Neutrophil (primary cell): ENCODE results near the gene GCM1.

Source experiments
- H3K27ac ChIP-seq: fragments of 200-600 bp; sonication (generic); 2 replicates; pipeline ENCODE4 v1.5.1; 2016; ENCODE audit warnings: mild to moderate bottlenecking, moderate library complexity
- H3K27me3 ChIP-seq: fragments of 200-600 bp; sonication (generic); 2 replicates; pipeline ENCODE4 v1.6.0; 2016; ENCODE audit warnings: mild to moderate bottlenecking
- H3K36me3 ChIP-seq: fragments of 200-600 bp; sonication (generic); 2 replicates; pipeline ENCODE4 v1.5.1; 2017
- H3K4me1 ChIP-seq, 2 experiments: fragments of 200-600 bp in 1 of 2; sonication (generic) in 1 of 2; 1 replicate in 1 of 2; 2 replicates in 1 of 2; pipeline versions ENCODE4 v1.5.1 to v1.6.1; 2013 to 2016; ENCODE audit warnings: low read depth in 1 of 2, low read length in 1 of 2, mild to moderate bottlenecking in 1 of 2, moderate library complexity in 1 of 2; ENCODE audit not compliant: control insufficient read depth in 1 of 2, insufficient read depth in 1 of 2
- H3K4me3 ChIP-seq, 2 experiments: fragments of 200-600 bp in 1 of 2; sonication (generic) in 1 of 2; 1 replicate in 1 of 2; 2 replicates in 1 of 2; pipeline ENCODE4 v1.5.1; 2013 to 2016; ENCODE audit warnings: low read depth in 1 of 2, low read length in 1 of 2, mild to moderate bottlenecking in 1 of 2, moderate library complexity in 1 of 2
- H3K9me3 ChIP-seq: fragments of 200-600 bp; sonication (generic); 2 replicates; pipeline ENCODE4 v1.5.1; 2016
- TF ChIP-seq, protein P1 (sequence below): fragments of 200-600 bp; sonication (generic); IDR thresholded peaks from 2 replicates; pipeline ENCODE4 v1.5.1; 2016; ENCODE audit warnings: antibody characterized with exemption

GCM1 gene

DNA sequence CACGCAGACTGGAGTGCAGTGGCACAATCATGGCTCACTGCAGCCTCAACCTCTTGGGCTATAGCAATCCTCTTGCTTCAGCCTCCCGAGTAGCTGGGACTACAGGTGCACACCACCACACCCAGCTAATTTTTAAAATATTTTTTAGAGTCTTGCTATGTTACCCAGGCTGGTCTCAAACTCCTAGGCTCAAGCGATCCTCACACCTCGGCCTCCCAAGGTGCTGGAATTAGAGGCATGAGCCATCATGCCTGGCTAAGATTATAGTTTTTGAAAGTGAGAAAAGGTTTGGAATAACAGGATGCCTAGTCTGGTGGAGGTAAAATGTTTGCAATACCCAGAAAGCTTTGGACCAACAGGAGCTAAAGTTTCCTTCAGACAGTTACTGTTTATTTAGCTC, 23.4 kb downstream of the GCM1 start:
- TF ChIP-seq, protein P1, sequence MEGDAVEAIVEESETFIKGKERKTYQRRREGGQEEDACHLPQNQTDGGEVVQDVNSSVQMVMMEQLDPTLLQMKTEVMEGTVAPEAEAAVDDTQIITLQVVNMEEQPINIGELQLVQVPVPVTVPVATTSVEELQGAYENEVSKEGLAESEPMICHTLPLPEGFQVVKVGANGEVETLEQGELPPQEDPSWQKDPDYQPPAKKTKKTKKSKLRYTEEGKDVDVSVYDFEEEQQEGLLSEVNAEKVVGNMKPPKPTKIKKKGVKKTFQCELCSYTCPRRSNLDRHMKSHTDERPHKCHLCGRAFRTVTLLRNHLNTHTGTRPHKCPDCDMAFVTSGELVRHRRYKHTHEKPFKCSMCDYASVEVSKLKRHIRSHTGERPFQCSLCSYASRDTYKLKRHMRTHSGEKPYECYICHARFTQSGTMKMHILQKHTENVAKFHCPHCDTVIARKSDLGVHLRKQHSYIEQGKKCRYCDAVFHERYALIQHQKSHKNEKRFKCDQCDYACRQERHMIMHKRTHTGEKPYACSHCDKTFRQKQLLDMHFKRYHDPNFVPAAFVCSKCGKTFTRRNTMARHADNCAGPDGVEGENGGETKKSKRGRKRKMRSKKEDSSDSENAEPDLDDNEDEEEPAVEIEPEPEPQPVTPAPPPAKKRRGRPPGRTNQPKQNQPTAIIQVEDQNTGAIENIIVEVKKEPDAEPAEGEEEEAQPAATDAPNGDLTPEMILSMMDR = no peak
- H3K27ac ChIP-seq = no peak overlapping the region
- no peak overlapping the region for H3K4me3 ChIP-seq
- no peaks in the 10 kb centered on the region for H3K36me3 ChIP-seq
- peaks cover 25% of the 10 kb centered on the region for H3K27me3 ChIP-seq
- no peaks in the 10 kb centered on the region for H3K4me1 ChIP-seq
- no peaks in the 10 kb centered on the region for H3K9me3 ChIP-seq

DNA sequence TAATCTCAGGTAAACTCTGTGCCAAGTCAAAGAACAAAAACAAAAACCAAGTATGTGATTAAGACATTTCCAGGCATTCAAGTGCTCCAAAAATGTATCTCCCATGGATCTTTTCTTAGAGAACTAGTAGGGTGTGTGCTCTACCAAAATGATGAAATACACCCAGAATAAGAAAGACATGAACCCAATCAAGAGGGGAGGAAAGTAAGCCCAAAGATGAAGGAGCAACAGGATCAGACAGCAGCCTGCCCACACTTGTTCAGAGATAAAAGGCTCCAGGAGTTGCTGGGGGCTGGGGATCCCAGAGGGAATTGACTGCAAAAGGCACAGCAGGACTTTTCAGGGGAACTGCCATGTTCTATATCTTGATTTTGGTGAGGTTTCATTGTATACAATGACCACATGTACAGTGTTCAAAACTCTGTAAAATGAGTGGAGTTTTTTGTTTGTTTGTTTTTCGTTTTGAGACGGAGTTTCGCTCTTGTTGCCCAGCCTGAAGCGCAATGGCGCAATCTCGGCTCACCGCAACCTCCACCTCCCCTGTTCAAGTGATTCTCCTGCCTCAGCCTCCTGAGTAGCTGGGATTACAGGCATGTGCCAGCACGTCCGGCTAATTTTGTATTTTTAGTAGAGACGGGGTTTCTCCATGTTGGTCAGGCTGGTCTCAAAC, 24.4 kb downstream of the GCM1 start:
- Histone ChIP-seq H3K4me1 (no peaks in the 10 kb centered on the region), H3K4me3 (no peak overlapping the region), H3K27ac (no peak overlapping the region), H3K27me3 (peaks cover 15% of the 10 kb centered on the region), H3K36me3 (no peaks in the 10 kb centered on the region), H3K9me3 (no peaks in the 10 kb centered on the region)
- TF ChIP-seq, protein P1 = no peak

DNA sequence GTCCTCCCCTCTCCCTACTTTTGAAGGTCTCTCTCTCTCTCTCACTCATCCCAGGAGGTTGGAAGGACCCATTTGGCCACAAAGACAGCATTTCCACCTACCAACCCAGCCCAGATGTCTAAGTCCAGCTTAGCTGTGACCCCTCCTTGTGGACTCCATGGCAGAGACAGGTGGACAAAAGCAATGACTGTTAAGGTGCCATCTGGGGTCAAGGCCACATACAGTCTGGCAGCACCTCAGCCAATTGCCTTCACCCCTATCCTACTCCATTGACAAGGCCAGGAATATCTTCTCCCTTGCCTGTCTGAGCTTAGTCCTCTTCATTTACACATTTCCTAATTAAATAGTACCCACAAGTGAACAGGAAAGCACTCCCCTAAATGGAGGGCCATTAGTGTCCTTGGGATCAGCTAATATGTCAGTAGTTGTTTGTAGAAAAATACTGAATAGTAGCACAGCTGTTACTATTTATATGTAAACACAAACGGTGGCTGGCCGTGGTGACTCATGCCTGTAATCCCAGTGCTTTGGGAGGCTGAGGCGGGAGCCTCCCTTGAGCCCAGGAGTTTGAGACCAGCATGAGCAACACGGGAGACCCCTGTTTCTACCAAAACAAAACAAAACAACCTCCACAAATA, 28.8 kb downstream of the GCM1 start:
- no peaks in the 10 kb centered on the region for H3K9me3 ChIP-seq
- no peaks in the 10 kb centered on the region for H3K36me3 ChIP-seq
- no peaks in the 10 kb centered on the region for H3K27me3 ChIP-seq
- H3K4me1 ChIP-seq = no peaks in the 10 kb centered on the region
- H3K27ac ChIP-seq = no peak overlapping the region
- TF ChIP-seq, protein P1 = no peak
- H3K4me3 ChIP-seq = no peak overlapping the region

DNA sequence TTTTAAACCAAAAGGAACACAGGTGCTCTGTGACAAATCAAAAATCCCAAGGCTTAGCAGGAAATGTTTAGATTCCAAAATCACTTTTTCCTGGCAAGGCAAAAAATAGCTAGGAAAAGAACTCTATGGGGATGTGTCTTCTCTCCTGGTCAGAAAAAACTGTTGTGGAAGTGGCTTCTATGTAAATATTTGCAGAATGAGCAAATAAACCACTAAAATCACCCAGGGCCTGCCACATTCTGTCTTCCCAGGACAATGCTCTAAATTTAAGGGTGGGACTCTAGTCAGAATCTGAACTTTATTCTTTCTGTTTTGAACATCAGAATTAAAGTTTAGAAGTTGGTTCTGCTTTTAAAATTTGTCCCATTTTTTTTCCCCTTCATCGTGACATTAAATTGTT, 29.3 kb downstream of the GCM1 start:
- Histone ChIP-seq H3K9me3 (no peaks in the 10 kb centered on the region), H3K27ac (no peak overlapping the region), H3K4me1 (no peaks in the 10 kb centered on the region), H3K27me3 (no peaks in the 10 kb centered on the region), H3K4me3 (no peak overlapping the region), H3K36me3 (no peaks in the 10 kb centered on the region)
- TF ChIP-seq, protein P1 = no peak

DNA sequence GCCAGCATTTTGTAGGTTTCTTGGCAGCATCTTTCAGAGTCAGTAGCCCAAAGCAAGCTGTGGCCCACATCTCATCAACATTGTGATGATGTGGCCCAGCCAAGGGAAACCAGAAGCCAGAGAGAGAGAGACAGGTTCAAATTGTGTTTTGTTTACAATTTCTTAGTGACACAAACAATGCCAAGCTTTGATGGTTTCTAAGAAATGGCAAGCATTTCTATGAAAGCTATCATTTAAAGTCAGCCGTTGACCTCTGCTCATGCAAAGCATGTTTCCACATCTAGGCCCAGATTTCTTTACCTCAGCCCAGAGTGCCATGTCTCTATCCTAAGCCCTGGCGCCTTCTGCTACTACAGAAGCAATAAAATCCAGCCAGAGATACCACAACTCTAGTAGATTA, 32.9 kb downstream of the GCM1 start:
- H3K27ac ChIP-seq = no peak overlapping the region
- no peaks in the 10 kb centered on the region for H3K9me3 ChIP-seq
- no peaks in the 10 kb centered on the region for H3K27me3 ChIP-seq
- H3K36me3 ChIP-seq = no peaks in the 10 kb centered on the region
- no peaks in the 10 kb centered on the region for H3K4me1 ChIP-seq
- H3K4me3 ChIP-seq = no peak overlapping the region
- TF ChIP-seq, protein P1 = no peak
